Breast epithelium (tissue), 4 donors: Measurements from ENCODE around the gene BACH2. TPM values are rescaled to one million over a fixed set of nuclear protein-coding genes. Genes with fewer than 3 reads are reported as not detected.

Source experiments
- DNase-seq, 2 donors: peaks; one replicate each; pipeline ENCODE4 v3.0.0-alpha.2; 2019; ENCODE audit warnings: low spot score in 2 of 2
- H3K27ac ChIP-seq, 2 donors: fragments of 200-600 bp; sonication (generic) in 1 of 2; one replicate each; pipeline ENCODE4 v1.5.1; 2016 to 2019; ENCODE audit warnings: mild to moderate bottlenecking in 1 of 2
- H3K27me3 ChIP-seq, 2 donors: fragments of 200-600 bp; sonication (generic) in 1 of 2; one replicate each; pipeline versions ENCODE4 v1.5.1 to v1.6.0; 2017 to 2019; ENCODE audit warnings: control low read depth in 1 of 2, mild to moderate bottlenecking in 1 of 2
- H3K36me3 ChIP-seq: fragments of 200-600 bp; one replicate; pipeline ENCODE4 v1.5.1; 2019
- H3K4me1 ChIP-seq, 2 donors: fragments of 200-600 bp; sonication (generic); one replicate each; pipeline ENCODE4 v1.5.1; 2016 to 2019; ENCODE audit warnings: control low read depth in 1 of 2
- H3K4me3 ChIP-seq, 3 donors: fragments of 200-600 bp; sonication (generic); 1 replicate in 2 of 3; 2 replicates in 1 of 3; pipeline ENCODE4 v1.5.1; 2016 to 2019; ENCODE audit warnings: mild to moderate bottlenecking in 3 of 3, moderate library complexity in 2 of 3
- H3K9me3 ChIP-seq, 2 donors: fragments of 200-600 bp; sonication (generic) in 1 of 2; one replicate each; pipeline ENCODE4 v1.5.1; 2016 to 2019; ENCODE audit warnings: control low read depth in 1 of 2
- POLR2A ChIP-seq: fragments of 450-650 bp; IDR thresholded peaks from one replicate; pipeline ENCODE4 v1.6.1; 2016; ENCODE audit warnings: antibody characterized with exemption, mild to moderate bottlenecking, moderate library complexity
- POLR2AphosphoS5 ChIP-seq, 3 donors: sonication (generic); formaldehyde crosslinking; IDR thresholded peaks; one replicate each; pipeline ENCODE4 v1.6.1; 2017; ENCODE audit warnings: antibody characterized with exemption in 3 of 3
- intact Hi-C: fragments of 100-400 bp; cut with DNase I; formaldehyde crosslinking; loops from one replicate; pipeline ENCODE4 v1.15.1; 2023; ENCODE audit warnings: low total_unique reads
- total RNA-seq, 3 donors: library from RNA; depleted of rRNA; stranded (reverse); fragments of >200 nt; gene quantifications; one replicate each; pipeline ENCODE4 v1.1.0, GENCODE V29; 2016
- TF ChIP-seq, protein P1 (sequence below), 3 donors: fragments of 450-650 bp; IDR thresholded peaks; one replicate each; pipeline ENCODE4 v1.5.1; 2016 to 2017; ENCODE audit warnings: antibody characterized with exemption in 3 of 3, mild to moderate bottlenecking in 3 of 3, moderate library complexity in 3 of 3

Gene BACH2
- total RNA-seq, 3 donors from 2014 or later: 6.2 to 13.8 (median 7.0) TPM

GRCh38 chr6:90088009-90088408, 208.6 kb downstream of the BACH2 start:
- DNase-seq: no peak
- no peak for TF ChIP-seq POLR2AphosphoS5 (IDR thresholded peaks at IDR 0.05)
- TF ChIP-seq, protein P1, sequence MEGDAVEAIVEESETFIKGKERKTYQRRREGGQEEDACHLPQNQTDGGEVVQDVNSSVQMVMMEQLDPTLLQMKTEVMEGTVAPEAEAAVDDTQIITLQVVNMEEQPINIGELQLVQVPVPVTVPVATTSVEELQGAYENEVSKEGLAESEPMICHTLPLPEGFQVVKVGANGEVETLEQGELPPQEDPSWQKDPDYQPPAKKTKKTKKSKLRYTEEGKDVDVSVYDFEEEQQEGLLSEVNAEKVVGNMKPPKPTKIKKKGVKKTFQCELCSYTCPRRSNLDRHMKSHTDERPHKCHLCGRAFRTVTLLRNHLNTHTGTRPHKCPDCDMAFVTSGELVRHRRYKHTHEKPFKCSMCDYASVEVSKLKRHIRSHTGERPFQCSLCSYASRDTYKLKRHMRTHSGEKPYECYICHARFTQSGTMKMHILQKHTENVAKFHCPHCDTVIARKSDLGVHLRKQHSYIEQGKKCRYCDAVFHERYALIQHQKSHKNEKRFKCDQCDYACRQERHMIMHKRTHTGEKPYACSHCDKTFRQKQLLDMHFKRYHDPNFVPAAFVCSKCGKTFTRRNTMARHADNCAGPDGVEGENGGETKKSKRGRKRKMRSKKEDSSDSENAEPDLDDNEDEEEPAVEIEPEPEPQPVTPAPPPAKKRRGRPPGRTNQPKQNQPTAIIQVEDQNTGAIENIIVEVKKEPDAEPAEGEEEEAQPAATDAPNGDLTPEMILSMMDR (IDR thresholded peaks at IDR 0.05): no peak
- TF ChIP-seq POLR2A: no peak
- H3K9me3 ChIP-seq: no peaks in the 10 kb centered on the region
- H3K27ac ChIP-seq: no peak overlapping the region
- intact Hi-C loops: no loop called here
- H3K36me3 ChIP-seq: no peaks in the 10 kb centered on the region
- H3K27me3 ChIP-seq: no peaks in the 10 kb centered on the region
- H3K4me1 ChIP-seq: no peaks in the 10 kb centered on the region
- H3K4me3 ChIP-seq: no peak overlapping the region

DNA sequence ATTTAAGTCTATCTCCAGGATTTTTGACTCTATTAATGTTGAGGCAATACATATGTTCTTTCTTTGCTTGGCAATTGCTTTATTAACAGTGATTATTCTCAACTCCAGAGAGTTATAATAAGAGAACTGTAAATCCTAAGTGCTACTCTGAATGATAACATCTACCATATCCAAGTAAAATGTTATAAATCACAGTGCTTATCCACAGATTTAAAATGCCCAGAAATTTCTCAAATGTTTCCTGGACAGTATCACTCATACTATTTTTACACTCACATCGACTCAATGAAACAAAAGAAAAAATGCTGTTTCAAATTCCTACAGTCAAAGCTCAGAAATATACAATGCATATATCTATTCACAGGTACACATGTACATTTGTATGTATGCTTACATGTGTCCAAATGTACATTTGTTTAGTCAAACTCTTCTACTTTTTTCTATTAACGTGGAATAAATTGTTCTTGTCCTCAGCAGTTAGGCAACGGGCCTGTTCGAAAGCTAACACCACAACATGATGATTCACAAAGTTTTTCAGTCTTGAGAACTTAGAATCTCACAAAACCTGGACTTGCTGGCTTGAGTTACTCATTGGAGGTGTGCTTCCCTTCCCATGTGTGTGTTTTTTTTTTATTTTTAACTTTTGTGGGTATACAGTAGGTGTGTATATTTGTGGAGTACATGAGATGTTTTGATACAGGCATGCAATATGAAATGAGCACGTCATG, 209.4 kb downstream of the BACH2 start:
- H3K4me3 ChIP-seq: no peak overlapping the region
- TF ChIP-seq, protein P1 (IDR thresholded peaks at IDR 0.05): no peak
- TF ChIP-seq POLR2AphosphoS5 (IDR thresholded peaks at IDR 0.05) (no peak), POLR2A (no peak)
- DNase-seq: no peak
- H3K9me3 ChIP-seq: no peaks in the 10 kb centered on the region
- H3K27me3 ChIP-seq: no peaks in the 10 kb centered on the region
- no peak overlapping the region for H3K27ac ChIP-seq
- intact Hi-C loops: no loop called here
- no peaks in the 10 kb centered on the region for H3K36me3 ChIP-seq
- no peaks in the 10 kb centered on the region for H3K4me1 ChIP-seq

DNA sequence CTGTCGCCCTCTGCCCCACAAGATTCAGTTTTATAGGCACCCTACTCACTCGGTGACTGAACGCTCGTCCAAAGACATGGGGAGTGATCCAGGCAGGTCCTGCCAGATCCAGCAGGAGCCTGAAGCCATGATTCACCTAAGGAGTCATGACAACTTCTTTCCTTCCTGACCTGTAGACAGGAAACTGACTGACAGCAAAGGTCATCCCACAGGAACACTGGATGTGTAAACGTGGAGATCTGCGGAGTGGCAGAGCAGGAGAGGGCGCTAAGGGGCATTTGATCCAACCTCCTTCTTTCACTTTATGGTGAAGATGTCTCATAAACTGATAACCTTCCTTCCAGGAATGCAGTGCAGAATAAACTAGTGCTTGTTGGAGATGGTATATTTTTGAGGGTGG, 210.1 kb downstream of the BACH2 start:
- no peaks in the 10 kb centered on the region for H3K4me1 ChIP-seq
- H3K27me3 ChIP-seq: no peaks in the 10 kb centered on the region
- H3K4me3 ChIP-seq: no peak overlapping the region
- H3K9me3 ChIP-seq: no peaks in the 10 kb centered on the region
- H3K27ac ChIP-seq: no peak overlapping the region
- H3K36me3 ChIP-seq: no peaks in the 10 kb centered on the region
- intact Hi-C loops: no loop called here
- DNase-seq: no peak
- TF ChIP-seq, protein P1 (IDR thresholded peaks at IDR 0.05): no peak
- TF ChIP-seq POLR2A: no peak
- no peak for TF ChIP-seq POLR2AphosphoS5 (IDR thresholded peaks at IDR 0.05)

GRCh38 chr6:90083891-90084290, 212.8 kb downstream of the BACH2 start:
- Histone ChIP-seq H3K4me1 (no peaks in the 10 kb centered on the region), H3K9me3 (no peaks in the 10 kb centered on the region), H3K27me3 (no peaks in the 10 kb centered on the region), H3K4me3 (no peak overlapping the region), H3K36me3 (no peaks in the 10 kb centered on the region), H3K27ac (no peak overlapping the region)
- intact Hi-C loops: no loop called here
- DNase-seq: no peak
- TF ChIP-seq POLR2AphosphoS5 (IDR thresholded peaks at IDR 0.05): no peak

GRCh38 chr6:90082847-90083246, 213.8 kb downstream of the BACH2 start:
- no peaks in the 10 kb centered on the region for H3K27me3 ChIP-seq
- H3K4me3 ChIP-seq: no peak overlapping the region
- H3K27ac ChIP-seq: no peak overlapping the region
- no peak for DNase-seq
- H3K4me1 ChIP-seq: no peaks in the 10 kb centered on the region
- no peaks in the 10 kb centered on the region for H3K9me3 ChIP-seq
- intact Hi-C loops: no loop called here
- no peaks in the 10 kb centered on the region for H3K36me3 ChIP-seq
- TF ChIP-seq POLR2A: no peak
- TF ChIP-seq, protein P1 (IDR thresholded peaks at IDR 0.05): no peak
- TF ChIP-seq POLR2AphosphoS5 (IDR thresholded peaks at IDR 0.05): no peak
